ENCODE results near the gene SEZ6L.

SEZ6L gene

DNA sequence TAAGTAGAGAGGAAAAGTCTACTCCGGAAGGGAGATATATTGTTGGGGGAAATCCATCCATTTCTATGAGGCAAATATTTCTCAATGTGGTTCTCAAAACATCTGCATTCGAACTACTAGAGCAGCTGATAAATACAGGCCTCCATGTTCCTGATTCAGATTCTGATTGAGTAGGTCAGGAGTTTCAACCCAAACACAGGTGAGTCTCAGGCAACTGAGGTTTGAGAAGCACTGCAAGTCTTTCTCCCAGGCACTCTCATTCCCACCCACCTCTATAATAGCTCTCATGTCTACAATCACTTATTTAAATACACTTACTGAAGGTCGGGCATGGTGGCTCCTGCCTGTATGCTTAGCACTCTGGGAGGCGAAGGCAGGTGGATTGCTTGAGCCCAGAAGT lies 245.1 kb downstream of the SEZ6L start:
- H3K9me3 ChIP-seq (ENCODE audit: insufficient read depth, low read length, severe bottlenecking) = no peaks in the 10 kb centered on the region
- ATAC-seq (ENCODE audit: insufficient read depth, low read depth) = no peak
- no peaks in the 10 kb centered on the region for H3K79me2 ChIP-seq (ENCODE audit: insufficient read depth, low read length)
- H3K27ac ChIP-seq (ENCODE audit: low read length) = no peak overlapping the region
- no peaks in the 10 kb centered on the region for H4K20me1 ChIP-seq (ENCODE audit: insufficient read depth, low read length)
- H2AFZ ChIP-seq (ENCODE audit: low read depth, low read length) = no peak overlapping the region
- TF ChIP-seq EZH2 (IDR thresholded peaks at IDR 0.05; ENCODE audit: borderline replicate concordance, low read depth, low read length, severe bottlenecking) = no peak
- TF ChIP-seq, protein P1, sequence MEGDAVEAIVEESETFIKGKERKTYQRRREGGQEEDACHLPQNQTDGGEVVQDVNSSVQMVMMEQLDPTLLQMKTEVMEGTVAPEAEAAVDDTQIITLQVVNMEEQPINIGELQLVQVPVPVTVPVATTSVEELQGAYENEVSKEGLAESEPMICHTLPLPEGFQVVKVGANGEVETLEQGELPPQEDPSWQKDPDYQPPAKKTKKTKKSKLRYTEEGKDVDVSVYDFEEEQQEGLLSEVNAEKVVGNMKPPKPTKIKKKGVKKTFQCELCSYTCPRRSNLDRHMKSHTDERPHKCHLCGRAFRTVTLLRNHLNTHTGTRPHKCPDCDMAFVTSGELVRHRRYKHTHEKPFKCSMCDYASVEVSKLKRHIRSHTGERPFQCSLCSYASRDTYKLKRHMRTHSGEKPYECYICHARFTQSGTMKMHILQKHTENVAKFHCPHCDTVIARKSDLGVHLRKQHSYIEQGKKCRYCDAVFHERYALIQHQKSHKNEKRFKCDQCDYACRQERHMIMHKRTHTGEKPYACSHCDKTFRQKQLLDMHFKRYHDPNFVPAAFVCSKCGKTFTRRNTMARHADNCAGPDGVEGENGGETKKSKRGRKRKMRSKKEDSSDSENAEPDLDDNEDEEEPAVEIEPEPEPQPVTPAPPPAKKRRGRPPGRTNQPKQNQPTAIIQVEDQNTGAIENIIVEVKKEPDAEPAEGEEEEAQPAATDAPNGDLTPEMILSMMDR (IDR thresholded peaks at IDR 0.05; ENCODE audit: borderline replicate concordance, extremely low read depth, low read length, poor library complexity, severe bottlenecking) = no peak
- H3K4me1 ChIP-seq (ENCODE audit: insufficient read depth, low read length) = no peaks in the 10 kb centered on the region
- H3K27me3 ChIP-seq (ENCODE audit: insufficient read depth, low read length, poor library complexity) = peaks cover 21% of the 10 kb centered on the region
- no peak overlapping the region for H3K9ac ChIP-seq (ENCODE audit: low read depth, low read length)
- no peak overlapping the region for H3K4me3 ChIP-seq (ENCODE audit: low read depth in 1 of 2, low read length in 2 of 2)
- H3K36me3 ChIP-seq (ENCODE audit: insufficient read depth, low read length) = no peaks in the 10 kb centered on the region
- DNase-seq = no peak
- no peak overlapping the region for H3K4me2 ChIP-seq (ENCODE audit: insufficient read depth, low read length)

DNA sequence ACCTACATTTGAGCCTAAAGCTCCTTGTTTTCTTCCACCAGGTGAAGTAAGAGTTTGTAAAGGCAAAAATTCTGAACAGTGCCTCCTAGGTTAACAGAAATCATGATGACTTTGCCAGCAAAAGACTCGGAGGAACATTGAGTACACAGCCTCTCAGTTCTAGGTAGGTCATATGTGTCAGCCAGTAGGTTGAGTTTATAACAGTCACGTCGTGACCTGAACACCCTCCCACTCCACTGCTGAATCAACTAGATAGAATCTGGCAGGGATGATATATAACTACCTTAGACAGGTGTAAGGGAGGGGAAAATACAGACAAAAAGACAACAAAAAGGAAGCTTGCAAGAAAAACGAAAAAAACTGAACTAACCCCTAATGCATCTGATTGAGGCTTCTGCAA lies 247.0 kb downstream of the SEZ6L start:
- no peaks in the 10 kb centered on the region for H3K36me3 ChIP-seq (ENCODE audit: insufficient read depth, low read length)
- no peak for TF ChIP-seq EZH2 (IDR thresholded peaks at IDR 0.05; ENCODE audit: borderline replicate concordance, low read depth, low read length, severe bottlenecking)
- TF ChIP-seq, protein P1 (IDR thresholded peaks at IDR 0.05; ENCODE audit: borderline replicate concordance, extremely low read depth, low read length, poor library complexity, severe bottlenecking) = no peak
- no peaks in the 10 kb centered on the region for H4K20me1 ChIP-seq (ENCODE audit: insufficient read depth, low read length)
- no peak overlapping the region for H3K4me2 ChIP-seq (ENCODE audit: insufficient read depth, low read length)
- H3K27ac ChIP-seq (ENCODE audit: low read length) = no peak overlapping the region
- ATAC-seq (ENCODE audit: insufficient read depth, low read depth) (no peak), DNase-seq (no peak)
- no peak overlapping the region for H2AFZ ChIP-seq (ENCODE audit: low read depth, low read length)
- peaks cover 25% of the 10 kb centered on the region for H3K27me3 ChIP-seq (ENCODE audit: insufficient read depth, low read length, poor library complexity)
- H3K4me3 ChIP-seq (ENCODE audit: low read depth in 1 of 2, low read length in 2 of 2) = no peak overlapping the region
- H3K9ac ChIP-seq (ENCODE audit: low read depth, low read length) = no peak overlapping the region
- H3K4me1 ChIP-seq (ENCODE audit: insufficient read depth, low read length) = no peaks in the 10 kb centered on the region
- no peaks in the 10 kb centered on the region for H3K79me2 ChIP-seq (ENCODE audit: insufficient read depth, low read length)
- H3K9me3 ChIP-seq (ENCODE audit: insufficient read depth, low read length, severe bottlenecking) = no peaks in the 10 kb centered on the region

DNA sequence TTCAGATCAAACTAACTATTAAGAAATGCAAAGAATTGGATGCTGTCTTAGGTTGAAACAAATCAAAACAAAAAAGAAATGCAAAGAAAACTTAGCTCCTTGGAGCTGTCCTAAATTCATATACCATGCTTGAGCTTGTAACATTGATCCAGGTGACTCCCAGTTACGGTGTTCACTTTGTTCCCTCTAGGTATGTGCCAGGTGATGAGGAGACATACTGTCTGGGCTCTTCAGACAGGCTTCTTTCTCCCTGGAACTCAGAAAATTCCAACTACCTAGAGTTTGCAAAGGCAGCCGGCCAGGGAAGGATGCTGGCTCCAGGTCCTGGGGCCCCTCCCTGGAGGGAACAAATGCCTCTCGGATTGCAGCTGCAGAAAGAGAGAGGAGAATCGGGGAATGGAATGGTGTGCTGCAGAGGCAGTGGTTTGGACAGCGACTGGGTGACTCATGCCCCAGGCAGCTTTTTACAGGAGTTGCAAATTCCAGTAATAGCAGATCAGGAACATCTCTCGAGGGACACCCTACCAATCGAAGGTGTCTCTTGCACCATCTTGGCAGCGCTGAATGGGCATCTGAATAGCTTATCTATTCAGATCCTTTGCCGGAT lies 247.5 kb downstream of the SEZ6L start:
- H3K27ac ChIP-seq (ENCODE audit: low read length) = no peak overlapping the region
- H3K79me2 ChIP-seq (ENCODE audit: insufficient read depth, low read length) = no peaks in the 10 kb centered on the region
- no peaks in the 10 kb centered on the region for H4K20me1 ChIP-seq (ENCODE audit: insufficient read depth, low read length)
- DNase-seq (no peak), ATAC-seq (ENCODE audit: insufficient read depth, low read depth) (no peak)
- H3K36me3 ChIP-seq (ENCODE audit: insufficient read depth, low read length) = no peaks in the 10 kb centered on the region
- peaks cover 20% of the 10 kb centered on the region for H3K27me3 ChIP-seq (ENCODE audit: insufficient read depth, low read length, poor library complexity)
- TF ChIP-seq, protein P1 (IDR thresholded peaks at IDR 0.05; ENCODE audit: borderline replicate concordance, extremely low read depth, low read length, poor library complexity, severe bottlenecking) = no peak
- no peak for TF ChIP-seq EZH2 (IDR thresholded peaks at IDR 0.05; ENCODE audit: borderline replicate concordance, low read depth, low read length, severe bottlenecking)
- H3K9ac ChIP-seq (ENCODE audit: low read depth, low read length) = no peak overlapping the region
- H3K4me1 ChIP-seq (ENCODE audit: insufficient read depth, low read length) = no peaks in the 10 kb centered on the region
- H2AFZ ChIP-seq (ENCODE audit: low read depth, low read length) = no peak overlapping the region
- no peaks in the 10 kb centered on the region for H3K9me3 ChIP-seq (ENCODE audit: insufficient read depth, low read length, severe bottlenecking)
- H3K4me2 ChIP-seq (ENCODE audit: insufficient read depth, low read length) = no peak overlapping the region
- no peak overlapping the region for H3K4me3 ChIP-seq (ENCODE audit: low read depth in 1 of 2, low read length in 2 of 2)

All from DND-41 (cell line).